Measurements from ENCODE around the gene BRD3OS. TPM values are rescaled to one million over a fixed set of nuclear protein-coding genes. Genes with fewer than 3 reads are reported as not detected.

BRD3OS gene
- total and polyA plus RNA-seq, 2 donors (not counting 1 experiment from before 2014, with no cell fraction given): 12.0 to 25.3 TPM

- intact Hi-C loops (cut with micrococcal nuclease): loop anchor here (5.0 kb wide), 1 partner anchor 458 kb away; the partner anchor contains the start of gene ADAMTSL2
- Histone ChIP-seq H3K4me3 (ENCODE audit: control extremely low read depth in 1 of 5, extremely low read depth in 1 of 5, insufficient read depth in 1 of 5, low read depth in 2 of 5, low read length in 4 of 5) (peak overlapping the region in 4 of 5 experiments; percentile 51 to 86 (median 78)), H3K4me2 (replicated peaks; ENCODE audit: low read depth, low read length, poor library complexity, severe bottlenecking) (peak overlapping the region; percentile 99), H2AFZ (ENCODE audit: insufficient read depth, low read depth, low read length, poor library complexity, severe bottlenecking) (no peak overlapping the region), H3K27ac (ENCODE audit: low read length in 2 of 2) (peak overlapping the region in 1 of 2 donors; percentile 33), H3K36me3 (replicated peaks in 1 of 2; ENCODE audit: control extremely low read depth in 1 of 2, control insufficient read depth in 1 of 2, extremely low read depth in 1 of 2, insufficient read depth in 2 of 2, low read length in 1 of 2) (no peaks in the 10 kb centered on the region), H4K20me1 (ENCODE audit: control insufficient read depth, insufficient read depth, low read length, poor library complexity, severe bottlenecking) (peaks cover 58% of the 10 kb centered on the region), H3K9ac (ENCODE audit: low read length) (peak overlapping the region; percentile 86), H3K9me3 (ENCODE audit: control extremely low read depth in 1 of 3, control insufficient read depth in 2 of 3, insufficient read depth in 1 of 3, low read length in 2 of 3) (no peaks in the 10 kb centered on the region), H3K79me2 (ENCODE audit: control insufficient read depth, insufficient read depth, low read length) (peaks cover 73% of the 10 kb centered on the region), H3K4me1 (ENCODE audit: control insufficient read depth in 2 of 2, insufficient read depth in 2 of 2, low read length in 2 of 2) (peaks cover 36 to 45% of the 10 kb centered on the region in 2 donors), H3K27me3 (replicated peaks in 1 of 4; ENCODE audit: control extremely low read depth in 1 of 4, control insufficient read depth in 3 of 4, insufficient read depth in 4 of 4, low read length in 3 of 4) (no peaks in the 10 kb centered on the region)
- CTCF ChIA-PET: interaction anchor here (0.9 to 5.8 kb wide), 5 partner anchors 35 to 208 kb away, joined by 3 to 43 read pairs (median 4); no protein-coding TSS in a partner anchor
- POLR2A ChIA-PET: interaction anchor here (0.8 to 3.4 kb wide), 2 partner anchors 32 to 35 kb away, joined by 3 to 19 read pairs; no protein-coding TSS in a partner anchor
- Mint-ChIP-seq H3K4me1 (peaks cover 51% of the 10 kb centered on the region), H3K9me3 (ENCODE audit: insufficient read depth) (no peaks in the 10 kb centered on the region), H3K4me3 (peak overlapping the region; percentile 94), H3K27me3 (no peaks in the 10 kb centered on the region), H3K27ac (peak overlapping the region; percentile 78)
- TF ChIP-seq CTCF (IDR thresholded peaks at IDR 0.05) (no peak), EZH2 (IDR thresholded peaks at IDR 0.05; ENCODE audit: borderline replicate concordance, insufficient read depth, low read depth, low read length, poor library complexity, severe bottlenecking) (no peak)
- ATAC-seq (ENCODE audit: low read depth) (no peak), DNase-seq (no peak)
- 46% methylated on average over 31 of the region's 31 CpGs for WGBS (ENCODE audit: insufficient coverage)
Observed at GRCh38 chr9:133990366-133991213, 34.7 kb upstream of the BRD3OS start.
